GM18526 (cell line): ENCODE data around the gene FRMD3.

Experiments
- POLR2A ChIP-seq: IDR thresholded peaks from 3 replicates; pipeline ENCODE4 v1.6.1; 2011; ENCODE audit not compliant: insufficient read length; ENCODE audit errors: extremely low read depth

Gene FRMD3

GRCh38 chr9:83537331-83538171 lies 650 bp downstream of the FRMD3 start:
- no peak for TF ChIP-seq POLR2A

GRCh38 chr9:83536332-83536731 lies 1.9 kb downstream of the FRMD3 start:
- no peak for TF ChIP-seq POLR2A

- TF ChIP-seq POLR2A, result no peak
Observed at GRCh38 chr9:83535736-83536135, 2.5 kb downstream of the FRMD3 start.

GRCh38 chr9:83533296-83533695 lies 4.9 kb downstream of the FRMD3 start:
- no peak for TF ChIP-seq POLR2A

GRCh38 chr9:83526901-83527300 lies 11.3 kb downstream of the FRMD3 start:
- no peak for TF ChIP-seq POLR2A

- no peak for TF ChIP-seq POLR2A
Observed at GRCh38 chr9:83526211-83526610, 12.0 kb downstream of the FRMD3 start.

- no peak for TF ChIP-seq POLR2A
Observed at GRCh38 chr9:83523684-83524083, 14.5 kb downstream of the FRMD3 start.

GRCh38 chr9:83521411-83521810 lies 16.8 kb downstream of the FRMD3 start:
- TF ChIP-seq POLR2A, result no peak

GRCh38 chr9:83521011-83521410 lies 17.2 kb downstream of the FRMD3 start:
- TF ChIP-seq POLR2A, result no peak

- no peak for TF ChIP-seq POLR2A
Observed at GRCh38 chr9:83520292-83520691, 17.9 kb downstream of the FRMD3 start.

- TF ChIP-seq POLR2A, result no peak
Observed at GRCh38 chr9:83514767-83515166, 23.4 kb downstream of the FRMD3 start.

- no peak for TF ChIP-seq POLR2A
Observed at GRCh38 chr9:83512621-83513020, 25.6 kb downstream of the FRMD3 start.

GRCh38 chr9:83511051-83511450 lies 27.1 kb downstream of the FRMD3 start:
- no peak for TF ChIP-seq POLR2A

GRCh38 chr9:83509402-83509801 lies 28.8 kb downstream of the FRMD3 start:
- no peak for TF ChIP-seq POLR2A

GRCh38 chr9:83508067-83508466 lies 30.1 kb downstream of the FRMD3 start:
- no peak for TF ChIP-seq POLR2A

- no peak for TF ChIP-seq POLR2A
Observed at GRCh38 chr9:83505282-83505681, 32.9 kb downstream of the FRMD3 start.

- TF ChIP-seq POLR2A, result no peak
Observed at GRCh38 chr9:83503866-83504265, 34.3 kb downstream of the FRMD3 start.
